ENCODE measurements around the gene ZNF891.

- TF ChIP-seq ZNF510 (tag by site-specific recombination; IDR thresholded peaks at IDR 0.05; ENCODE audit: insufficient replicate concordance) (no peak), CTCF (tag by site-specific recombination; IDR thresholded peaks at IDR 0.05) (no peak), ZNF274 (IDR thresholded peaks at IDR 0.05; ENCODE audit: low read length) (no peak), ZNF274 (tag by site-specific recombination; IDR thresholded peaks at IDR 0.05; ENCODE audit: borderline replicate concordance) (no peak), ZNF341 (tag by site-specific recombination; IDR thresholded peaks at IDR 0.05; ENCODE audit: low read depth) (no peak), ZNF473 (tag by site-specific recombination; IDR thresholded peaks at IDR 0.05) (no peak), ZNF426 (tag by site-specific recombination; IDR thresholded peaks at IDR 0.05) (no peak), ZNF132 (tag by site-specific recombination; IDR thresholded peaks at IDR 0.05; ENCODE audit: borderline replicate concordance) (no peak), REST (tag by site-specific recombination; IDR thresholded peaks at IDR 0.05) (no peak), HOXD13 (CRISPR knock-in tag; IDR thresholded peaks at IDR 0.05; ENCODE audit: borderline replicate concordance) (no peak), ZNF37A (tag by site-specific recombination; IDR thresholded peaks at IDR 0.05) (no peak)
Observed at GRCh38 chr12:133108150-133108549, 21.9 kb downstream of the ZNF891 start.

All from HEK293 (cell line).